Cerebellar cortex (tissue), 1 donor: ENCODE data around the gene USP17L24.
"Not testable (repeated sequence)": the region's sequence is repeated elsewhere in the genome, so short reads cannot be mapped to it uniquely, and the experiment has no call there.

Experiments used
- DNase-seq: peaks from one replicate; pipeline ENCODE4 v3.0.0-alpha.2; 2015; ENCODE audit warnings: low spot score

USP17L24 gene, protein sequence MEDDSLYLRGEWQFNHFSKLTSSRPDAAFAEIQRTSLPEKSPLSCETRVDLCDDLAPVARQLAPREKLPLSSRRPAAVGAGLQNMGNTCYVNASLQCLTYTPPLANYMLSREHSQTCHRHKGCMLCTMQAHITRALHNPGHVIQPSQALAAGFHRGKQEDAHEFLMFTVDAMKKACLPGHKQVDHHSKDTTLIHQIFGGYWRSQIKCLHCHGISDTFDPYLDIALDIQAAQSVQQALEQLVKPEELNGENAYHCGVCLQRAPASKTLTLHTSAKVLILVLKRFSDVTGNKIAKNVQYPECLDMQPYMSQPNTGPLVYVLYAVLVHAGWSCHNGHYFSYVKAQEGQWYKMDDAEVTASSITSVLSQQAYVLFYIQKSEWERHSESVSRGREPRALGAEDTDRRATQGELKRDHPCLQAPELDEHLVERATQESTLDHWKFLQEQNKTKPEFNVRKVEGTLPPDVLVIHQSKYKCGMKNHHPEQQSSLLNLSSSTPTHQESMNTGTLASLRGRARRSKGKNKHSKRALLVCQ

DNA sequence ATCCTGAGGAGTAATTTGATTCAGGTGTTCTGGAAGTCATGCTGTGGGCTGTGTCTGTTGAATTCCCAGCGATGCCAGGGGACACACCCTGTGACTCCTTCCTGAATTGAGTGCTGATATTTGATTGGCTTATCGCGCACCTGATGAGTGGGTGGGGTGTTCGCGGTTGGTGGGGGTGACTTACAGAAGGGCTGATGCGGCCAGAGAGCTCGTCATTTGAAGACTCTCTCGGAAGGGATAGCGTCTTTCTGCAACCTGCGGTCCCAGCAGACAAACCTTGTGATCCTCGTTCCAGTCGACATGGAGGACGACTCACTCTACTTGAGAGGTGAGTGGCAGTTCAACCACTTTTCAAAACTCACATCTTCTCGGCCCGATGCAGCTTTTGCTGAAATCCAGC is at the start of gene USP17L24:
Gene USP17L24, plus strand, starts transcription at position 301 of the 400 bp plus-strand sequence. Its CDS starts 0 bp downstream, at position 301.
- DNase-seq, result not testable (repeated sequence)

DNA sequence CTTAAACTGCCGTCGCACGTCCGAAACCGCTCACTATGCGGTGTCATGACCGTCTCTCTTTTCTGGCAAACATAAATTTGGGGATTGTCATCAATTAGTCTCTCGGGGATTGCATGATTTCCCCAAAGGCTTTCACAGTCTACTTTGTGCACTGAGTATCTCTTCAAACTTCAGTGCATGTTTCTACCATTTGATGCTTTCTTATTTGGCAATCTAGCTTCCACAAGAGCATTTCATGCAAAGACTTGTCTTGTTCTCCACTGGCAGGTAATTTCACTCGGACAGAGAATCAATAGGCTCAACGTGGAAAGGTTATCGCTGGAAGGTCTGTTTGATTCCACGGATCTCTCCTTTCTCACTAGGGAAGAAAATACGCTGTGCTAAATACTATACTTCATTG is 774 bp upstream of the USP17L24 start:
- not testable (repeated sequence) for DNase-seq

DNA sequence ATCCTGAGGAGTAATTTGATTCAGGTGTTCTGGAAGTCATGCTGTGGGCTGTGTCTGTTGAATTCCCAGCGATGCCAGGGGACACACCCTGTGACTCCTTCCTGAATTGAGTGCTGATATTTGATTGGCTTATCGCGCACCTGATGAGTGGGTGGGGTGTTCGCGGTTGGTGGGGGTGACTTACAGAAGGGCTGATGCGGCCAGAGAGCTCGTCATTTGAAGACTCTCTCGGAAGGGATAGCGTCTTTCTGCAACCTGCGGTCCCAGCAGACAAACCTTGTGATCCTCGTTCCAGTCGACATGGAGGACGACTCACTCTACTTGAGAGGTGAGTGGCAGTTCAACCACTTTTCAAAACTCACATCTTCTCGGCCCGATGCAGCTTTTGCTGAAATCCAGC is 4.6 kb downstream of the USP17L24 start, which contains the start of gene USP17L25:
Gene USP17L25, plus strand, starts transcription at position 301 of the 400 bp plus-strand sequence. Its CDS starts 0 bp downstream, at position 301.
- not testable (repeated sequence) for DNase-seq

DNA sequence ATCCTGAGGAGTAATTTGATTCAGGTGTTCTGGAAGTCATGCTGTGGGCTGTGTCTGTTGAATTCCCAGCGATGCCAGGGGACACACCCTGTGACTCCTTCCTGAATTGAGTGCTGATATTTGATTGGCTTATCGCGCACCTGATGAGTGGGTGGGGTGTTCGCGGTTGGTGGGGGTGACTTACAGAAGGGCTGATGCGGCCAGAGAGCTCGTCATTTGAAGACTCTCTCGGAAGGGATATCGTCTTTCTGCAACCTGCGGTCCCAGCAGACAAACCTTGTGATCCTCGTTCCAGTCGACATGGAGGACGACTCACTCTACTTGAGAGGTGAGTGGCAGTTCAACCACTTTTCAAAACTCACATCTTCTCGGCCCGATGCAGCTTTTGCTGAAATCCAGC is 9.4 kb downstream of the USP17L24 start, which contains the start of gene USP17L26:
Gene USP17L26, plus strand, starts transcription at position 301 of the 400 bp plus-strand sequence. Its CDS starts 0 bp downstream, at position 301.
- DNase-seq, result not testable (repeated sequence)

DNA sequence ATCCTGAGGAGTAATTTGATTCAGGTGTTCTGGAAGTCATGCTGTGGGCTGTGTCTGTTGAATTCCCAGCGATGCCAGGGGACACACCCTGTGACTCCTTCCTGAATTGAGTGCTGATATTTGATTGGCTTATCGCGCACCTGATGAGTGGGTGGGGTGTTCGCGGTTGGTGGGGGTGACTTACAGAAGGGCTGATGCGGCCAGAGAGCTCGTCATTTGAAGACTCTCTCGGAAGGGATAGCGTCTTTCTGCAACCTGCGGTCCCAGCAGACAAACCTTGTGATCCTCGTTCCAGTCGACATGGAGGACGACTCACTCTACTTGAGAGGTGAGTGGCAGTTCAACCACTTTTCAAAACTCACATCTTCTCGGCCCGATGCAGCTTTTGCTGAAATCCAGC is 14.1 kb downstream of the USP17L24 start, which contains the start of gene USP17L5:
Gene USP17L5, plus strand, starts transcription at position 301 of the 400 bp plus-strand sequence. Its CDS starts 0 bp downstream, at position 301.
- DNase-seq, result not testable (repeated sequence)

DNA sequence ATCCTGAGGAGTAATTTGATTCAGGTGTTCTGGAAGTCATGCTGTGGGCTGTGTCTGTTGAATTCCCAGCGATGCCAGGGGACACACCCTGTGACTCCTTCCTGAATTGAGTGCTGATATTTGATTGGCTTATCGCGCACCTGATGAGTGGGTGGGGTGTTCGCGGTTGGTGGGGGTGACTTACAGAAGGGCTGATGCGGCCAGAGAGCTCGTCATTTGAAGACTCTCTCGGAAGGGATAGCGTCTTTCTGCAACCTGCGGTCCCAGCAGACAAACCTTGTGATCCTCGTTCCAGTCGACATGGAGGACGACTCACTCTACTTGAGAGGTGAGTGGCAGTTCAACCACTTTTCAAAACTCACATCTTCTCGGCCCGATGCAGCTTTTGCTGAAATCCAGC is 18.9 kb downstream of the USP17L24 start, which contains the start of gene USP17L27:
Gene USP17L27, plus strand, starts transcription at position 301 of the 400 bp plus-strand sequence. Its CDS starts 0 bp downstream, at position 301.
- DNase-seq, result not testable (repeated sequence)

DNA sequence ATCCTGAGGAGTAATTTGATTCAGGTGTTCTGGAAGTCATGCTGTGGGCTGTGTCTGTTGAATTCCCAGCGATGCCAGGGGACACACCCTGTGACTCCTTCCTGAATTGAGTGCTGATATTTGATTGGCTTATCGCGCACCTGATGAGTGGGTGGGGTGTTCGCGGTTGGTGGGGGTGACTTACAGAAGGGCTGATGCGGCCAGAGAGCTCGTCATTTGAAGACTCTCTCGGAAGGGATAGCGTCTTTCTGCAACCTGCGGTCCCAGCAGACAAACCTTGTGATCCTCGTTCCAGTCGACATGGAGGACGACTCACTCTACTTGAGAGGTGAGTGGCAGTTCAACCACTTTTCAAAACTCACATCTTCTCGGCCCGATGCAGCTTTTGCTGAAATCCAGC is 23.6 kb downstream of the USP17L24 start, which contains the start of gene USP17L28:
Gene USP17L28, plus strand, starts transcription at position 301 of the 400 bp plus-strand sequence. Its CDS starts 0 bp downstream, at position 301.
- not testable (repeated sequence) for DNase-seq

DNA sequence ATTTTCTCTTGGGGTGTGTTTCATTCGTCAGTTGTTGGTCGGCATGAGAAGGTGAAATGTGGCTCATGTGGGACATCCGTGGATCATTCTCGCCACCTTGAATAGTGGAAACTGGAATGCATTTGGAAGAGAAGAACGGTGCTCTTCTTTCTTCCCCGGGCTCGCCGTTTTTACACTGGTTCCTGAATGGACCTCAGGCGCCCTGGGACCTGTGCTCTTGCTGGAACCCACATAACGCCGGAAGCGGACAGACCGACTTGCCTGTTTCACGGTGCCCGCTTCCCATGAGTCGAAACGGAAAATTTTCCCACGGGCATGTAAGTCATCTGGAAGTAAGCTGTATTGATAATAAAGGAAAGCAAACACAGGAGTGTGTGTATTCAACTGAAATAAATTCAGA is 25.9 kb downstream of the USP17L24 start:
- DNase-seq, result not testable (repeated sequence)

DNA sequence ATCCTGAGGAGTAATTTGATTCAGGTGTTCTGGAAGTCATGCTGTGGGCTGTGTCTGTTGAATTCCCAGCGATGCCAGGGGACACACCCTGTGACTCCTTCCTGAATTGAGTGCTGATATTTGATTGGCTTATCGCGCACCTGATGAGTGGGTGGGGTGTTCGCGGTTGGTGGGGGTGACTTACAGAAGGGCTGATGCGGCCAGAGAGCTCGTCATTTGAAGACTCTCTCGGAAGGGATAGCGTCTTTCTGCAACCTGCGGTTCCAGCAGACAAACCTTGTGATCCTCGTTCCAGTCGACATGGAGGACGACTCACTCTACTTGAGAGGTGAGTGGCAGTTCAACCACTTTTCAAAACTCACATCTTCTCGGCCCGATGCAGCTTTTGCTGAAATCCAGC is 28.4 kb downstream of the USP17L24 start, which contains the start of gene USP17L29:
Gene USP17L29, plus strand, starts transcription at position 301 of the 400 bp plus-strand sequence. Its CDS starts 0 bp downstream, at position 301.
- not testable (repeated sequence) for DNase-seq

DNA sequence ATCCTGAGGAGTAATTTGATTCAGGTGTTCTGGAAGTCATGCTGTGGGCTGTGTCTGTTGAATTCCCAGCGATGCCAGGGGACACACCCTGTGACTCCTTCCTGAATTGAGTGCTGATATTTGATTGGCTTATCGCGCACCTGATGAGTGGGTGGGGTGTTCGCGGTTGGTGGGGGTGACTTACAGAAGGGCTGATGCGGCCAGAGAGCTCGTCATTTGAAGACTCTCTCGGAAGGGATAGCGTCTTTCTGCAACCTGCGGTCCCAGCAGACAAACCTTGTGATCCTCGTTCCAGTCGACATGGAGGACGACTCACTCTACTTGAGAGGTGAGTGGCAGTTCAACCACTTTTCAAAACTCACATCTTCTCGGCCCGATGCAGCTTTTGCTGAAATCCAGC is 37.9 kb downstream of the USP17L24 start, which contains the start of gene USP17L30:
Gene USP17L30, plus strand, starts transcription at position 301 of the 400 bp plus-strand sequence. Its CDS starts 0 bp downstream, at position 301.
- not testable (repeated sequence) for DNase-seq
